SK-N-SH treated with all-trans-retinoic acid at 6 μM for 48 hours (cell line): ENCODE data around the gene GAMT.

Experiments
- ATAC-seq: fragments of 200-7000 bp; cut with Tn5 transposase; 3 replicates; pipeline ENCODE4 v1.9.1; 2020; ENCODE audit warnings: mild to moderate bottlenecking, moderate library complexity
- ARNTL ChIP-seq: fragments of 450-650 bp; formaldehyde crosslinking; IDR thresholded peaks from 2 replicates; pipeline ENCODE4 v1.5.0; 2020; ENCODE audit warnings: low read depth, mild to moderate bottlenecking, moderate library complexity, borderline replicate concordance
- BACH2 ChIP-seq: fragments of 250-450 bp; sonication (Bioruptor Pico); IDR thresholded peaks from 2 replicates; pipeline ENCODE4 v1.9.0; 2021; ENCODE audit warnings: mild to moderate bottlenecking, borderline replicate concordance
- CREB5 ChIP-seq: fragments of 250-450 bp; sonication (Bioruptor Pico); IDR thresholded peaks from 2 replicates; pipeline ENCODE4 v1.5.1; 2020; ENCODE audit warnings: low read depth, mild to moderate bottlenecking, moderate library complexity
- CSDC2 ChIP-seq: fragments of 250-450 bp; sonication (Bioruptor Pico); IDR thresholded peaks from 2 replicates; pipeline ENCODE4 v1.5.0; 2020; ENCODE audit warnings: mild to moderate bottlenecking, moderate library complexity
- CSRNP3 ChIP-seq: fragments of 250-450 bp; sonication (Bioruptor Pico); IDR thresholded peaks from 2 replicates; pipeline ENCODE4 v1.5.1; 2021; ENCODE audit warnings: mild to moderate bottlenecking, moderate library complexity
- ESRRG ChIP-seq: fragments of 250-450 bp; sonication (Bioruptor Pico); IDR thresholded peaks from 2 replicates; pipeline ENCODE4 v1.6.1; 2021; ENCODE audit warnings: mild to moderate bottlenecking
- GLIS3 ChIP-seq: fragments of 250-450 bp; sonication (Bioruptor Pico); IDR thresholded peaks from 2 replicates; pipeline ENCODE4 v1.5.0; 2020; ENCODE audit warnings: mild to moderate bottlenecking, moderate library complexity
- OSR1 ChIP-seq: fragments of 250-450 bp; sonication (Bioruptor Pico); IDR thresholded peaks from 2 replicates; pipeline ENCODE4 v1.8.0; 2022; ENCODE audit warnings: moderate library complexity, mild to moderate bottlenecking, inconsistent platforms
- PATZ1 ChIP-seq: fragments of 250-450 bp; sonication (Bioruptor Pico); IDR thresholded peaks from 2 replicates; pipeline ENCODE4 v1.8.0; 2020; ENCODE audit warnings: mild to moderate bottlenecking, moderate library complexity, borderline replicate concordance
- PPARA ChIP-seq: fragments of 250-450 bp; sonication (Bioruptor Pico); IDR thresholded peaks from 2 replicates; pipeline ENCODE4 v1.5.0; 2020; ENCODE audit warnings: mild to moderate bottlenecking, borderline replicate concordance
- RARB ChIP-seq: fragments of 250-450 bp; sonication (Bioruptor Pico); IDR thresholded peaks from 2 replicates; pipeline ENCODE4 v1.8.0; 2021; ENCODE audit warnings: mild to moderate bottlenecking, moderate library complexity
- SNAI2 ChIP-seq: fragments of 250-450 bp; sonication (Bioruptor Pico); IDR thresholded peaks from 2 replicates; pipeline ENCODE4 v1.5.0; 2020; ENCODE audit warnings: mild to moderate bottlenecking, moderate library complexity
- TCF4 ChIP-seq: fragments of 250-450 bp; sonication (Bioruptor Pico); IDR thresholded peaks from 2 replicates; pipeline ENCODE4 v1.8.0; 2021; ENCODE audit warnings: mild to moderate bottlenecking, moderate library complexity, borderline replicate concordance
- TOX ChIP-seq: fragments of 250-450 bp; sonication (Bioruptor Pico); IDR thresholded peaks from 2 replicates; pipeline ENCODE4 v1.8.0; 2021; ENCODE audit warnings: mild to moderate bottlenecking, moderate library complexity, borderline replicate concordance
- TSHZ2 ChIP-seq: fragments of 250-450 bp; sonication (Bioruptor Pico); IDR thresholded peaks from 2 replicates; pipeline ENCODE4 v1.5.0; 2020; ENCODE audit warnings: mild to moderate bottlenecking, moderate library complexity
- ZC3H10 ChIP-seq: fragments of 250-450 bp; sonication (Bioruptor Pico); IDR thresholded peaks from 2 replicates; pipeline ENCODE4 v1.5.1; 2021; ENCODE audit warnings: mild to moderate bottlenecking, moderate library complexity
- ZFP30 ChIP-seq: fragments of 450-650 bp; formaldehyde crosslinking; IDR thresholded peaks from 2 replicates; pipeline ENCODE4 v1.5.0; 2022; ENCODE audit warnings: mild to moderate bottlenecking, moderate library complexity
- ZNF565 ChIP-seq: fragments of 450-650 bp; formaldehyde crosslinking; conservative IDR thresholded peaks from 2 replicates; pipeline ENCODE4 v1.5.0; 2020; ENCODE audit warnings: low read depth, mild to moderate bottlenecking, moderate library complexity
- ZNF70 ChIP-seq: fragments of 450-650 bp; formaldehyde crosslinking; IDR thresholded peaks from 2 replicates; pipeline ENCODE4 v1.5.0; 2020; ENCODE audit warnings: mild to moderate bottlenecking, moderate library complexity
- TF ChIP-seq, protein P1 (sequence below): fragments of 250-450 bp; sonication (Bioruptor Pico); IDR thresholded peaks from 2 replicates; pipeline ENCODE4 v1.8.0; 2021; ENCODE audit warnings: low read depth, mild to moderate bottlenecking, moderate library complexity, borderline replicate concordance

The GAMT gene

GRCh38 chr19:1430246-1430645 lies 28.9 kb upstream of the GAMT start (continued):
- TF ChIP-seq, protein P1, sequence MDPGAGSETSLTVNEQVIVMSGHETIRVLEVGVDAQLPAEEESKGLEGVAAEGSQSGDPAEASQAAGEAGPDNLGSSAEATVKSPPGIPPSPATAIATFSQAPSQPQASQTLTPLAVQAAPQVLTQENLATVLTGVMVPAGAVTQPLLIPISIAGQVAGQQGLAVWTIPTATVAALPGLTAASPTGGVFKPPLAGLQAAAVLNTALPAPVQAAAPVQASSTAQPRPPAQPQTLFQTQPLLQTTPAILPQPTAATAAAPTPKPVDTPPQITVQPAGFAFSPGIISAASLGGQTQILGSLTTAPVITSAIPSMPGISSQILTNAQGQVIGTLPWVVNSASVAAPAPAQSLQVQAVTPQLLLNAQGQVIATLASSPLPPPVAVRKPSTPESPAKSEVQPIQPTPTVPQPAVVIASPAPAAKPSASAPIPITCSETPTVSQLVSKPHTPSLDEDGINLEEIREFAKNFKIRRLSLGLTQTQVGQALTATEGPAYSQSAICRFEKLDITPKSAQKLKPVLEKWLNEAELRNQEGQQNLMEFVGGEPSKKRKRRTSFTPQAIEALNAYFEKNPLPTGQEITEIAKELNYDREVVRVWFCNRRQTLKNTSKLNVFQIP (CRISPR knock-in tag) = no peak
- no peak for TF ChIP-seq PPARA

GRCh38 chr19:1429750-1430149 lies 28.4 kb upstream of the GAMT start:
- TF ChIP-seq ARNTL (CRISPR knock-in tag) (no peak), BACH2 (no peak), TOX (CRISPR knock-in tag) (no peak), OSR1 (no peak), TSHZ2 (no peak), ESRRG (CRISPR knock-in tag) (no peak), GLIS3 (CRISPR knock-in tag) (no peak), ZNF70 (CRISPR knock-in tag) (no peak), CSDC2 (CRISPR knock-in tag) (no peak), CSRNP3 (CRISPR knock-in tag) (no peak), RARB (CRISPR knock-in tag) (no peak), TCF4 (CRISPR knock-in tag) (no peak), PATZ1 (no peak), SNAI2 (CRISPR knock-in tag) (no peak), ZFP30 (CRISPR knock-in tag) (no peak), ZC3H10 (no peak), ZNF565 (CRISPR knock-in tag) (no peak)
- TF ChIP-seq, protein P1 (CRISPR knock-in tag) = no peak
- ATAC-seq = no peak

DNA sequence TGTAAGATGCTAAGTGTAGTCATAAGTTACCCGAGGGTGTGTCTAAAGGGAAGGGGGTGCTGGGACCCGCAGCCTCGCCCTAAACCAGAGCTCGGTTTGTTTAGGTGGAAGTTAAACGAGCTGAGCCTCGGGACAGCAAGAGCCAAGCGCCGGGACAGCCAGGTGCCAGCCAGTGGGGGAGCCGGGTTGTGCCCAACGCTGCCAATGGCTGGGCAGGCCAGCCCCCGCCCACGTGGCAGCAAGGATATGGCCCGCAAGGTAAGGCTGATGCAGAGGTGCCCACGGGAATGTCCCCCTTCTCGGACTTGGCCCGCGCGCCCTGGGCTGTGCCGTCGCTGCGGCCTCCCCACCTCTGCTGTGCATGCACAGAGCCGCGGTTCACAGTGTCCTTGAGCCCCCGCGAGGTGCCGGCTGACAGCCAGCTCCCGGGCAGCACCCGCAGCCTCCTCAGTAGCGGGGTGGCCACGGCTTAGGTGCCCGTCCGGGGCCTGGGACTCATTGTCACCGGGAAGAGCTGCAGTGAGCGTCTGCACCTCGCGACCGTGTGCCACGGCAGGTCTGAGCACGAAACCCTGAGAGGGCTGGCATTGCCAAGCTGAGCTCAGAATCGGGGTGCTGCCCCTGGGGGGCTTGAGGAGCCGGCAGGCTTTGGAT lies 27.5 kb upstream of the GAMT start:
- TF ChIP-seq ZNF565 (CRISPR knock-in tag) (no peak), RARB (CRISPR knock-in tag) (no peak), CREB5 (no peak), ZNF70 (CRISPR knock-in tag) (no peak), ZFP30 (CRISPR knock-in tag) (no peak), ARNTL (CRISPR knock-in tag) (no peak), TOX (CRISPR knock-in tag) (no peak), SNAI2 (CRISPR knock-in tag) (no peak), GLIS3 (CRISPR knock-in tag) (no peak), OSR1 (no peak), CSDC2 (CRISPR knock-in tag) (no peak)
- no peak for ATAC-seq
